SK-N-SH treated with all-trans-retinoic acid at 6 μM for 48 hours (cell line): Measurements from ENCODE around the gene SYTL3.

Experiments used
- ARNTL ChIP-seq: fragments of 450-650 bp; formaldehyde crosslinking; IDR thresholded peaks from 2 replicates; pipeline ENCODE4 v1.5.0; 2020; ENCODE audit warnings: low read depth, mild to moderate bottlenecking, moderate library complexity, borderline replicate concordance
- ESRRG ChIP-seq: fragments of 250-450 bp; sonication (Bioruptor Pico); IDR thresholded peaks from 2 replicates; pipeline ENCODE4 v1.6.1; 2021; ENCODE audit warnings: mild to moderate bottlenecking
- GLIS3 ChIP-seq: fragments of 250-450 bp; sonication (Bioruptor Pico); IDR thresholded peaks from 2 replicates; pipeline ENCODE4 v1.5.0; 2020; ENCODE audit warnings: mild to moderate bottlenecking, moderate library complexity
- PATZ1 ChIP-seq: fragments of 250-450 bp; sonication (Bioruptor Pico); IDR thresholded peaks from 2 replicates; pipeline ENCODE4 v1.8.0; 2020; ENCODE audit warnings: mild to moderate bottlenecking, moderate library complexity, borderline replicate concordance
- TOX ChIP-seq: fragments of 250-450 bp; sonication (Bioruptor Pico); IDR thresholded peaks from 2 replicates; pipeline ENCODE4 v1.8.0; 2021; ENCODE audit warnings: mild to moderate bottlenecking, moderate library complexity, borderline replicate concordance
- ZFP3 ChIP-seq: fragments of 250-450 bp; sonication (Bioruptor Pico); IDR thresholded peaks from 2 replicates; pipeline ENCODE4 v1.5.0; 2020; ENCODE audit warnings: mild to moderate bottlenecking, moderate library complexity

- TF ChIP-seq TOX (CRISPR knock-in tag) (no peak), ARNTL (no peak), GLIS3 (CRISPR knock-in tag) (no peak), ZFP3 (no peak), PATZ1 (no peak), ESRRG (CRISPR knock-in tag) (no peak)
These were observed 67.8 kb downstream of the SYTL3 start for GRCh38 chr6:158717341-158718330.
